GM20000 (cell line): ENCODE results near the gene LTF.

Experiments used
- DNase-seq: peaks from one replicate; pipeline ENCODE4 v3.0.0; 2012; ENCODE audit warnings: low spot score
- TF ChIP-seq, protein P1 (sequence below): IDR thresholded peaks from 2 replicates; pipeline ENCODE4 v1.5.1; 2012; ENCODE audit warnings: mild to moderate bottlenecking, control low read depth; ENCODE audit errors: extremely low read depth, missing control alignments

The LTF gene

GRCh38 chr3:46465196-46465520, 453 bp upstream of the LTF start:
- TF ChIP-seq, protein P1, sequence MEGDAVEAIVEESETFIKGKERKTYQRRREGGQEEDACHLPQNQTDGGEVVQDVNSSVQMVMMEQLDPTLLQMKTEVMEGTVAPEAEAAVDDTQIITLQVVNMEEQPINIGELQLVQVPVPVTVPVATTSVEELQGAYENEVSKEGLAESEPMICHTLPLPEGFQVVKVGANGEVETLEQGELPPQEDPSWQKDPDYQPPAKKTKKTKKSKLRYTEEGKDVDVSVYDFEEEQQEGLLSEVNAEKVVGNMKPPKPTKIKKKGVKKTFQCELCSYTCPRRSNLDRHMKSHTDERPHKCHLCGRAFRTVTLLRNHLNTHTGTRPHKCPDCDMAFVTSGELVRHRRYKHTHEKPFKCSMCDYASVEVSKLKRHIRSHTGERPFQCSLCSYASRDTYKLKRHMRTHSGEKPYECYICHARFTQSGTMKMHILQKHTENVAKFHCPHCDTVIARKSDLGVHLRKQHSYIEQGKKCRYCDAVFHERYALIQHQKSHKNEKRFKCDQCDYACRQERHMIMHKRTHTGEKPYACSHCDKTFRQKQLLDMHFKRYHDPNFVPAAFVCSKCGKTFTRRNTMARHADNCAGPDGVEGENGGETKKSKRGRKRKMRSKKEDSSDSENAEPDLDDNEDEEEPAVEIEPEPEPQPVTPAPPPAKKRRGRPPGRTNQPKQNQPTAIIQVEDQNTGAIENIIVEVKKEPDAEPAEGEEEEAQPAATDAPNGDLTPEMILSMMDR, result no peak
- no peak for DNase-seq

DNA sequence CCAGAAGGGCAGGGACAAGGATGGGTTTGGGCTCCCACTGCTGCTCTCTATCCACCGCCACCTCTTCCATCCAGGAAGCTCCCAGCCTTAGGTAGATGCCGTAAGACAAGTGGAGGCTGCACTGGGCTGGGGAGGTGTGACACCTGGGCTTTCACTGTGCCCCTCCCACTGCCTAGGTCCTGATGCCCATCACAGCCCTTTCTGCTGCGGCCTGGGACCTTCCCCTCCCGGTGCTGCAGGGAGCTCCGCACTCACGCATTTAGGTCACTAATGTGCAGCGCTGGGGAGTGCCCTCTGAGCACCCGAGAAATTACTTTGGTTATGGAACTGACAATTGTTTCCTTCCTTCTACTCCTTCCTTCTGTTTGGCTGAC, 850 bp downstream of the LTF start:
- TF ChIP-seq, protein P1, result no peak

DNA sequence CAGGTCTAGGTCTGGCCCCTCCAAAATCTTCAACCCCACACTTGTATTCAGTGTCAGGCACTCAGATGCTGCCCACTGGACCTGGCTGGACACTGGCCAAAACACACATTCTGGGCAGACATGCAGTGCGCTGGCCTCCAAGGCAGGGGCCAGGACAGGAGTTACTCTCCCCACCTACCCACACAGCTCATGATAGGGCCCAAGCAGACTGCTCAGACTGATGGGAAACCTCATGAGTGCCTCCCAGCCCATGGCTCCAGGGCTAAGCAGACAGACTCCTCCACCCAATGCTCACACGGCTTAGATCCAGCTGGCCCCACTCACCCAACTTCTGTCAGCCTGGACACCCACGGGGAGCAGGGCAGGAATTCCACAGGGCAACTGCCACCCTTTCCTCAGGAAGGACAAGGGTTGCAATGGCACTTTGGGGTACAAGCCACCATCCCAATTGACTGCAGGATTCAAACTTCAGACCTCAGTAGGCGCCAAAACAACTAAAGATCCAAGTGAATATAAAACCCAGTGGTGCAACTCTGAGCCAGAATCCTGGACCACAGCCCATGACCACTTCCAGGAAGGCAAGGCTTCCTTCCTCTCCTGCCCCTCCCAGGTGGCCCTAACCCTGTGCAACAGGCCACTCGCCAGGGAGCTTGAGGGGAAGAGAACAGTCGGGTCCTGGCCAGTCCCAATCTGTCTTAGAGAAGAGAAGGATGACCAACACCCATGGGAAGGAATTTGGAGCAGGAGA, 1.4 kb downstream of the LTF start:
- no peak for DNase-seq
- TF ChIP-seq, protein P1, result no peak

More for the DNA sequence above, 850 bp downstream of the LTF start:
- DNase-seq, result no peak

GRCh38 chr3:46462511-46462910, 2.2 kb downstream of the LTF start:
- TF ChIP-seq, protein P1, result no peak
- DNase-seq, result no peak

GRCh38 chr3:46462111-46462510, 2.6 kb downstream of the LTF start:
- DNase-seq, result no peak
- TF ChIP-seq, protein P1, result no peak

DNA sequence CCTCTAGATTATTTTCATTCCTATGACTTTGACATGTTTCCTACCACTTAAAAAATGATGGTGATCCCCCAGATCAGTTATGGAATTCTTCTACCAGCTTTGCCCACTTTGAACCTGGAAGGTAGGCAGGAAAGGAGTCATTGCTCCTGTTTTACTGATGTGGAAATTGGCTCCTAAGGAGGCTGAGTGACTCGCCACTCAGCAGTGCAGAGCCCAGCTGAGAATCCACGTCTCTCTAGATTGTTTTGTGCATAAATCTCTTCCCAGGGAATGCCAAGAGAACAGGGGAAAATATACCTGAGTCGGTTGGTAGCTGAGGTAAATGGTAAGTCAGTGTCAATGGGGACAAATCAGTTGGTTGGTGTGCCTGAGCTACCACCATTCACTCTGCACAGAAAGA, 4.7 kb downstream of the LTF start:
- no peak for DNase-seq
- TF ChIP-seq, protein P1, result no peak

- TF ChIP-seq, protein P1, result no peak
- DNase-seq, result no peak
Observed at GRCh38 chr3:46456118-46456517, 8.6 kb downstream of the LTF start.
